Neural cell (in vitro differentiated cells): ENCODE data around the gene FASTKD2. TPM values are rescaled to one million over a fixed set of nuclear protein-coding genes. Genes with fewer than 3 reads are reported as not detected.

Experiments used
- H2AFZ ChIP-seq: fragments of 200-600, 300-800 bp; sonication (generic), shearing (Covaris generic); 2 replicates; pipeline ENCODE4 v1.6.0; 2014; ENCODE audit warnings: low read depth, mild to moderate bottlenecking, antibody characterized with exemption, low read length, moderate library complexity
- H3F3A ChIP-seq: fragments of 200-600 bp; shearing (Covaris generic); 2 replicates; pipeline ENCODE4 v1.6.1; 2016; ENCODE audit warnings: mild to moderate bottlenecking, moderate library complexity, mixed read lengths, antibody characterized with exemption, low read length; ENCODE audit not compliant: insufficient read depth, poor library complexity, severe bottlenecking
- H3K27ac ChIP-seq: fragments of 200-600, 300-800 bp; sonication (generic), shearing (Covaris generic); 2 replicates; pipeline ENCODE4 v1.5.1; 2014; ENCODE audit warnings: mild to moderate bottlenecking, low read length, moderate library complexity
- H3K27me3 ChIP-seq: fragments of 300-800, 200-600 bp; sonication (generic), shearing (Covaris generic); 2 replicates; pipeline ENCODE4 v1.6.0; 2014; ENCODE audit warnings: mild to moderate bottlenecking, low read depth, low read length, moderate library complexity; ENCODE audit not compliant: insufficient read depth
- H3K36me3 ChIP-seq: fragments of 300-800, 200-600 bp; sonication (generic), shearing (Covaris generic); 2 replicates; pipeline ENCODE4 v1.5.1; 2014; ENCODE audit warnings: mild to moderate bottlenecking, antibody characterized with exemption, low read length, moderate library complexity; ENCODE audit not compliant: insufficient read depth
- H3K4me2 ChIP-seq: fragments of 300-800, 200-600 bp; sonication (generic), shearing (Covaris generic); 2 replicates; pipeline ENCODE4 v1.6.0; 2014; ENCODE audit warnings: mild to moderate bottlenecking, low read length
- H3K4me3 ChIP-seq: fragments of 300-800, 200-600 bp; sonication (generic), shearing (Covaris generic); 2 replicates; pipeline ENCODE4 v1.5.1; 2014; ENCODE audit warnings: mild to moderate bottlenecking, low read length, moderate library complexity
- H3K79me2 ChIP-seq: fragments of 200-600 bp; shearing (Covaris generic); replicated peaks from 2 replicates; pipeline ENCODE4 v1.6.0; 2014; ENCODE audit warnings: mild to moderate bottlenecking, low read length, moderate library complexity; ENCODE audit not compliant: insufficient read depth
- H3K9ac ChIP-seq: fragments of 300-800, 200-600 bp; sonication (generic), shearing (Covaris generic); 2 replicates; pipeline ENCODE4 v1.6.1; 2016; ENCODE audit warnings: mild to moderate bottlenecking, low read length, mixed read lengths
- H3K9me2 ChIP-seq: fragments of 200-600 bp; shearing (Covaris generic); 2 replicates; pipeline ENCODE4 v1.6.1; 2016; ENCODE audit warnings: mild to moderate bottlenecking, low read length, mixed read lengths; ENCODE audit not compliant: insufficient read depth
- H3K9me3 ChIP-seq: fragments of 200-600, 300-800 bp; sonication (generic), shearing (Covaris generic); 2 replicates; pipeline ENCODE4 v1.6.1; 2016; ENCODE audit warnings: mild to moderate bottlenecking, mixed run types, low read length, moderate library complexity, mixed read lengths
- H4K20me1 ChIP-seq: fragments of 200-600 bp; shearing (Covaris generic); 2 replicates; pipeline ENCODE4 v1.6.1; 2016; ENCODE audit warnings: mild to moderate bottlenecking, mixed run types; ENCODE audit not compliant: insufficient read depth
- CTCF ChIP-seq: fragments of 450-650 bp; IDR thresholded peaks from 2 replicates; pipeline ENCODE4 v1.5.1; 2014; ENCODE audit warnings: antibody characterized with exemption, mild to moderate bottlenecking, moderate library complexity; ENCODE audit not compliant: poor library complexity, severe bottlenecking
- EP300 ChIP-seq: fragments of 450-650 bp; conservative IDR thresholded peaks from 2 replicates; pipeline ENCODE4 v1.6.1; 2014; ENCODE audit warnings: antibody characterized with exemption, mild to moderate bottlenecking, moderate library complexity; ENCODE audit not compliant: poor library complexity, severe bottlenecking
- EZH2 ChIP-seq: fragments of 200-600, 300-800 bp; shearing (Covaris generic), sonication (generic); IDR thresholded peaks from 2 replicates; pipeline ENCODE4 v1.6.1; 2014; ENCODE audit warnings: antibody characterized with exemption, low read length, borderline replicate concordance, mild to moderate bottlenecking; ENCODE audit not compliant: insufficient read depth, poor library complexity, severe bottlenecking
- MXI1 ChIP-seq: fragments of 450-650 bp; conservative IDR thresholded peaks from 2 replicates; pipeline ENCODE4 v1.6.1; 2014; ENCODE audit warnings: antibody characterized with exemption, mild to moderate bottlenecking; ENCODE audit not compliant: poor library complexity, severe bottlenecking
- POLR2AphosphoS5 ChIP-seq: IDR thresholded peaks from 2 replicates; pipeline ENCODE4 v1.6.1; 2012
- RAD21 ChIP-seq: fragments of 450-650 bp; conservative IDR thresholded peaks from 2 replicates; pipeline ENCODE4 v1.6.1; 2014; ENCODE audit warnings: antibody characterized with exemption, mild to moderate bottlenecking, moderate library complexity
- SMC3 ChIP-seq: fragments of 450-650 bp; conservative IDR thresholded peaks from 2 replicates; pipeline ENCODE4 v1.6.1; 2014; ENCODE audit warnings: antibody characterized with exemption, mild to moderate bottlenecking, moderate library complexity; ENCODE audit not compliant: poor library complexity
- TAF1 ChIP-seq: IDR thresholded peaks from 2 replicates; pipeline ENCODE4 v1.6.1; 2012; ENCODE audit warnings: low read depth
- polyA plus RNA-seq: library from polyadenylated mRNA; depleted of rRNA; stranded (reverse); fragments of >200 nt; gene quantifications from 2 replicates; pipeline ENCODE4 v1.2.3, GENCODE V29; 2014
- small RNA-seq, 3 experiments: library from RNA; depleted of rRNA; stranded (forward); fragments of <200 nt; gene quantifications; one replicate each; pipeline ENCODE3, GENCODE V24; 2012
- TF ChIP-seq, protein P1 (sequence below): IDR thresholded peaks from 2 replicates; pipeline ENCODE4 v1.6.1; 2012; ENCODE audit warnings: borderline replicate concordance

Gene FASTKD2
- polyA plus RNA-seq, 1 donor from 2014 or later, result 56.1 TPM

DNA sequence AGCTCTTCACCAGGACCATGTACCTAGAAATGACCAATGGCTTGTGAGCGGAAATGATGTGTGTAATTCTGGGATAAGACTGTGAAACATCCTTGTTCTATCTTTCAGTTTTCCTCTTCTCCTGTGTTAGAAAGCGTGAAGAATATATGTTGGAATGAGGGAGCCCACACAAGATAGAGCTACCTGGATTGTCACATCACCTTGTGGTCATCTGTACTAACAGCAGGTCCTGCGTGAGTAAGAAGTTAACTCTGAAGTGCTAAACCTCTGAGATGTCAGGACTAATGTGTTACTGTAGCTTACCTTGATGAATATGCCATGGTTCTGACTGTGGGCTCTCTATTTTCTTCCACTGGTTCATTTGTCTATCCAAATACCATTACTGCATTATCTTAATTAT lies 75.6 kb downstream of the FASTKD2 start:
- Histone ChIP-seq H3K9ac (no peak overlapping the region), H3K4me3 (no peak overlapping the region), H3K9me3 (no peaks in the 10 kb centered on the region), H3K27me3 (no peaks in the 10 kb centered on the region), H3F3A (no peaks in the 10 kb centered on the region), H2AFZ (no peak overlapping the region), H3K4me2 (no peak overlapping the region), H3K79me2 (no peaks in the 10 kb centered on the region), H4K20me1 (no peaks in the 10 kb centered on the region), H3K27ac (no peak overlapping the region), H3K36me3 (no peaks in the 10 kb centered on the region), H3K9me2 (no peaks in the 10 kb centered on the region)
- TF ChIP-seq EP300 (no peak), SMC3 (no peak), MXI1 (no peak), CTCF (no peak), RAD21 (no peak), POLR2AphosphoS5 (no peak), TAF1 (no peak), EZH2 (no peak)
- TF ChIP-seq, protein P1, sequence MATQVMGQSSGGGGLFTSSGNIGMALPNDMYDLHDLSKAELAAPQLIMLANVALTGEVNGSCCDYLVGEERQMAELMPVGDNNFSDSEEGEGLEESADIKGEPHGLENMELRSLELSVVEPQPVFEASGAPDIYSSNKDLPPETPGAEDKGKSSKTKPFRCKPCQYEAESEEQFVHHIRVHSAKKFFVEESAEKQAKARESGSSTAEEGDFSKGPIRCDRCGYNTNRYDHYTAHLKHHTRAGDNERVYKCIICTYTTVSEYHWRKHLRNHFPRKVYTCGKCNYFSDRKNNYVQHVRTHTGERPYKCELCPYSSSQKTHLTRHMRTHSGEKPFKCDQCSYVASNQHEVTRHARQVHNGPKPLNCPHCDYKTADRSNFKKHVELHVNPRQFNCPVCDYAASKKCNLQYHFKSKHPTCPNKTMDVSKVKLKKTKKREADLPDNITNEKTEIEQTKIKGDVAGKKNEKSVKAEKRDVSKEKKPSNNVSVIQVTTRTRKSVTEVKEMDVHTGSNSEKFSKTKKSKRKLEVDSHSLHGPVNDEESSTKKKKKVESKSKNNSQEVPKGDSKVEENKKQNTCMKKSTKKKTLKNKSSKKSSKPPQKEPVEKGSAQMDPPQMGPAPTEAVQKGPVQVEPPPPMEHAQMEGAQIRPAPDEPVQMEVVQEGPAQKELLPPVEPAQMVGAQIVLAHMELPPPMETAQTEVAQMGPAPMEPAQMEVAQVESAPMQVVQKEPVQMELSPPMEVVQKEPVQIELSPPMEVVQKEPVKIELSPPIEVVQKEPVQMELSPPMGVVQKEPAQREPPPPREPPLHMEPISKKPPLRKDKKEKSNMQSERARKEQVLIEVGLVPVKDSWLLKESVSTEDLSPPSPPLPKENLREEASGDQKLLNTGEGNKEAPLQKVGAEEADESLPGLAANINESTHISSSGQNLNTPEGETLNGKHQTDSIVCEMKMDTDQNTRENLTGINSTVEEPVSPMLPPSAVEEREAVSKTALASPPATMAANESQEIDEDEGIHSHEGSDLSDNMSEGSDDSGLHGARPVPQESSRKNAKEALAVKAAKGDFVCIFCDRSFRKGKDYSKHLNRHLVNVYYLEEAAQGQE, result no peak

Small RNA genes within 50 kb of the gene (small RNA-seq; reads per million reads assigned to genes)
- gene MIR3130-2, result 0 reads per million in 3 experiments

Other genes starting within 250 kb of the FASTKD2 start
- not detected in 2 replicates for gene FAM237A, start 123.1 kb upstream of the FASTKD2 start, polyA plus RNA-seq
- gene DYTN, start 47.2 kb upstream of the FASTKD2 start, polyA plus RNA-seq, result not detected in 2 replicates
- gene MDH1B, start 278 bp upstream of the FASTKD2 start, polyA plus RNA-seq, result 11.7 and 17.8 TPM in 2 replicates
- 0.60 and 1.2 TPM in 2 replicates for gene CPO, start 173.9 kb downstream of the FASTKD2 start, polyA plus RNA-seq